Stimulated activated naive CD4-positive, alpha-beta T cell (primary cell): ENCODE measurements around the gene KCNAB1.

ENCODE experiments used
- DNase-seq, 6 experiments: peaks; one replicate each; lab custom pipeline; 2025; lab: John Stamatoyannopoulos, UW

Gene KCNAB1

DNA sequence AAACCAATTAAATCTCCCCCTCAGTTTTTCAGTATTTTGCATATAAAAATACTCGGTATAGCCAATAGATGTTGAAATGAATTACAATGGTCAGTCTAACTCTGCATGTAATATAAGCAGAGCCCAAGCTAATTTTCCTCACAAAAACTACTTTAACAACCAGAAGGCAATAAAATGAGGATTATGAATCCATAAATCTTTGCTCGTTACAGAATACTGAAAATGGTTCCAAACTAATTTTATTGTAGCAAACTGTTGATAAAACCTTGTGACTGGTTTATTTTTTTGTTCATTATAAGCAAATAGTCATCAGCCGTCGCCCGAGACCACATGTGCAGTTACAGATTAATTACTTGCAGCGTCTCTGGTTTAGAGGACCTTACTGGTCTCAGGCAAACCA, 251.3 kb downstream of the KCNAB1 start:
- no peak for DNase-seq

DNA sequence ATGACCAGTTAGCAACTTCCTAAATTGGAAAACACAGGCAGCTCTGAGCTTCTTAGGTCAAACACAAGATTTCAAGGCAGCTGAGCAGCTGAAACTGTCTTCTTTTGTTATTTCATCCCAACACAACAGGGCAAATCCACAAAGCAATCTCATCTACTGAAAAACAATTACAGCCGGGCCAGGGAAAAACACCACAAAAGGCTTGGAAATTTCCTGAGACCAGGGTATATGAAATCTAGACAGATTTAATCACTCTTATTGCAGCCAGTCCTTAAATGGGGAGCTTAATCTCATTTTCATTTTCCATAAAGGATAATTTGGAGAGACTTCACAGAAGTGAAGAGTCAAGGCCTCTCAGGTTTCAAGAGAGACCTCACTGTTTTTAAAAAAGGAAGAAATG, 252.7 kb downstream of the KCNAB1 start:
- DNase-seq: no peak

DNA sequence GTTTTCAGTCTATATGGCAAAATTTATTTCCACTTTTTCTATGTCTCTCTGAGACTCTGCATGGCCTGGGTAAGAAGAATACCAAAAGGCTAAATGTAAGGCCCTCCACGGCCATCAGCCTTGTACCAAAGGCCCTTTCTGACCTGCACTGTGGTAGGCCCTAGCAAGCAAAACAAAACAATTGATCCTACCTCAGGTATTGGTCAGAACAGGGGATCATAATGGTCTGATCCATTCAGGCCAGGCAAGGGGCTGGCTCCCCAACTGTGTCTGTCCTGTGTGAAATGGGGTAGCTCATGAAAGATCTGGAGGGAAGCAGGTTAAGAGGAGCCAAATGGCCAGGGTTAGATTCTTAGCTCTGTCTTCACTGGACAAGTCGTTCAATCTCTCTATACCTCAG, 253.3 kb downstream of the KCNAB1 start:
- no peak for DNase-seq

DNA sequence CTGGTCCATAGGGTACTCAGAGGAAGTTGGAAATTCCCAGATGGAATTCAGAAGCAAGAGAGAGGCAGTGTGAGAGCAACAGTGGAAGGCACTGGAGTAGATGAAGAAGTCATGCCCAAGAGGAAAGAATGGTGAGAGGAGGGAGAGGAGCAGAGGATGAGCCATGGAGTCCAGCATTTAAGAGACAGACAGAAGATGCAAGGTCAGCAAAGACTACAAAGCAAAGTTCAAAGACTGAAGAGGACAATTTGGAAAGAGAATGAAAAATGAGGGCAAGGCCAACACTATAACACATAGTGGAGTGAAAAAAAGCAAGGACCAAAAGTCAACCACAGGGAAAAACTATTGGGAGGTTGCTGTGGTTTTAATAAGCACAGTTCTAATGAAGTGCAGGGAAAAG, 255.8 kb downstream of the KCNAB1 start:
- DNase-seq: no peak

DNA sequence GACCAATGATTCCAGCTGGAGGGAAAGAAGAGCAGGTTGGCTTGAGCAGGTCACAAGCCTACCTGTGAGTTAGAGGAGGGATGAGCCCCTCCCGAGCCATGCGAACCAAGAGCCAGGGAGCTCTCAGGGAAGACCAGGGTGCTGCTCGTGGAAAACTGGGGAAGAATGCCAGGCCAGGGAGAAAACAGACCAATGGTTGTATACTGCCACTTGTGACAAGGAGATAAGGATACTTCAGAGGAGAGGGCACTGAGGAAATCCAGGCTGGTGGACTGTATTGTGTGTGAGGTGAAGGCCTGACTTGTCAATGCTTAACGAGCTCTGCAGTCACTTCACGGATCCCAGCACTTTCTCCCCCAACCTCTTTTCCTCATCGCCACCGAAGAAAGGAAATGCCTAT, 256.9 kb downstream of the KCNAB1 start:
- DNase-seq: no peak

DNA sequence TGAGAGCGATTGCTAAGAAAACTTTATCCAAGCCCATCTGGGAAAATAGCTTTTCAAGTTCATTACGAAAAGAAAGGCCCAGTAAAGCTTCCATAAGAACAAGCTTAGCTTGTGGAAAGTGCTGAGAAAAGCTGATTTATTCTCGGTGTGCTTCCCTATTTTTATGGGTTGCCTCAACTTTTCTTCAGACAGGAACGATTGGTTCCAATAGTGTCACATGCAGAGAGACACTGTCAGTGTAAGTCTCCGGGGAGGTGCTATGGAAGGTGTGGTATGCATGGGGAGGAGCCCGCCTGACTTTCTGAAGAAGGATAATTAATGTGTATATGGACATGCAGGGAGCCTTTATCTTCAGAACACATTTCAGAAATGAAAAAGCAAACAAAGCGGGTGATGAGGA, 257.3 kb downstream of the KCNAB1 start:
- DNase-seq: no peak

DNA sequence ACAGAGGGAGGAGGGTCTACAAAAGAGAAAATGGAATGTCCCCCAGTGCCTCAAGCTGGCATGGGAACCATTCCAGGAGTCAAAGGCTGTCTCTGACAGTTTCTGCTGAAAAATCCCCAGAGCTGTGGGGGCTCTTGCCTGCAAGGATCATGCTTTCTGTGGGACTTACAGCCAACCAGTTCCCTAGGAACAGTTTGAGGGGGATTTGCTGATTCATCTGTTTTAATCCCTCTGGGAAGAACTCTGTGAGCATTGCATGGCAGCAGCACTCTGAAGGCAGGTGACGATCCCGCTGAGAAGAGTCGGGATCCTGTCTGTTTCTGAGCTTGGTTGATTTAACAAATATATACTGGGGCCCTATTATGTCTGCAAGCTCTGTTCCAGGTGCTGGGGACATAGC, 258.5 kb downstream of the KCNAB1 start:
- no peak for DNase-seq

DNA sequence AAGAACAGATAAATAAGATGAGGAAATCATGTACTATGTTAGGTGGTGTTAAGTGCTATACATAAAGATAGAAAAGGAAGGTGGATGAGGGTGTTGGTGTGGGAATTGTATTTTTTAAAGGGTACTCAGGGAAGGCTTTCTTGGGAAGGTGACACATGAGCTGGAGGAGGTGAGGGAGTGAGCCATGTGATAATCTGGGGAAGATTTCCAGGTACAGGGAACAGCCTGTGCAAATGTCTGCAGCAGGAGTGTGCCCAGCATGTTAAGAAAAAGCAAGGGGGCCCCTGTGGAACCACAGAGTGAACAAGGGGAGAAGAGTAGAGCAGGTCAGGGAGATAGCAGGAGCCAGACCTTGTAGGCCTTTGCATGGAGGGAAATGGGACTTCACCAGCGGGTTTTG, 258.9 kb downstream of the KCNAB1 start:
- DNase-seq: no peak

DNA sequence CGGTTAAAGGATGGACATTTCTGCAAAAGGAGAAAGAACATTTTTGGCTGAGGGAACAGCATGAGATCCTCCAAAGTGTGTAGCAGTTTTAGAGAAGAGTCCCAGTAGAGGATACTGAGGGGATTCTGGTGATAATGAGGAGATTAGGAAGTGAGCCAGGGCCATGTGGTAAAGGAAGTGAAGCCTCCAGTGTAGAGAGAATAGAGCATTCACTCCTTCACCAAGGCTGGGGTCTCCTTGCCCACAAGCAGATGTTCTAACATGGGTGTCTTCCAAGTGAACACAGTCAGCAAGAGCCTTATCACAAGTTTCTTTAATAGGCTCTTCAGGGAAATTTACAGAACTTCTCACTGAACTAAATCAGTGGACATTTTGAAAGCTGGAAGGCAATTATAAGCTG, 260.9 kb downstream of the KCNAB1 start:
- no peak for DNase-seq

DNA sequence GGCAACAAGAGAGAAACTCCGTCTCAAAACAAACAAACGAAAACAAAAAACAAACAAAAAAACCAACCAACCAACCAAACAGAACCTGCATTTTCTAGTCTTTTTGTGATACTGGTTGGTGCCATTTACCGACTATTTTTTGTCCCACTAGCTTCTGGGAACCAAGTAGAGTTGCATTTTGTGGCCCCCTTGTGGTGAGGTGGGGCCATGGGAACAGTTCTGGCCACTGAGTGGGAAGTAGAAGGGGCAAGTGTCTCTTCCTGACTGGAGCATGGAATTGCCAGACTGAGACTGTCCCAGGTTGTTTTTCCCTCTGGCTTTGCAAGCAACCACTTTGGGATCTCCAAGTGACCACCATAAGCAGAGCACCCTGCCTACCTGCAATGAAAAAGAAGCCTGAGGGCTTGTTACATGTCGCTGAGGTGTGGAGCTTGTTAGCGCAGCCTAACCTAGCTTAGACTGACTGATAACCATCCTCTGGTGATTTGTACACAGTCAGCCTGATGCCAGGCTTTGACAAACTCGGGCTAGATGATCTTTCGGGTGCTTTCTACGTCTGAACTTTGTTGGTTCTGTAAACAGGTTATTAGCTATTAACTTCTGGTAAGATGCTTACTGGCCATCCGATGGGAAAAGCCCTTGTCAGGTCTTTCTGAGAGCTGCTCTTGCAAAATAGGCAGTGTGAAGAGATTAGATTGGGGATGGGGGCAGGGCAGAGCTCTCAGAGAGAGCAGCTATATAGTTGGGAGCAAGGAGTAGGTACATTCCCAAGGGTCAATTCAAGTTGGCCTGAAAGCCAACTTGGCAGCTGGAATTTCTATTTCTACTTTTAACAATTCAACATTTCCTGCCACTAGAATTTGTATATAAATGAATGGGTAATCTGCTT, 262.3 kb downstream of the KCNAB1 start:
- DNase-seq: no peak

DNA sequence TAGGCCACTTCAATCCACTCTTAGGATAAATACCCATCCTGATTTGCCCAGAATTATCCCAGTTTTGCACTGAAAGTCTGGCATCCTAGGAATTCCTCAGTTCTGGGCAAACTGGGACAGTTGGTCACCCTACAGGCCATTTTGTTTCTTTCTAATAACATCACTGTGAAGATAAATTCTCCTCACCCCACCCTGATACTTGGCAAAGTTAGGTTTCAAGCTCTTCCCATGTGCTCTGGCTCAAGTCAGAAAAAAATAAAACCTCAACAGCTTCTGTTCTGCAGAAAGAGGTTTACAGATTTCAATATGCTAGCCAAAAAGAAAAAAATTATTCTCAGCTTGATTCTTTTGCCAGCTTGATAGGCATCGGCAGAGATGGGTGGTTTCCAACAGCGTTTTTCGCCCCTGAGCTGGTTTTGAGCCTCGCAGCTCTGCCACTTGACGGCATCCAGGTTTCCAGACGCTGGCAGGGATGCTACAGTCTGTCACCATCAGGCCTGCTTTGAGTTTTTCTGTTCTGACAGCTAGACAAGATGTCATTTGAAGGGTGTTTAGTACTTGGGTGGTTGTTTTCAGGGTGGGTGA, 263.2 kb downstream of the KCNAB1 start:
- no peak for DNase-seq

DNA sequence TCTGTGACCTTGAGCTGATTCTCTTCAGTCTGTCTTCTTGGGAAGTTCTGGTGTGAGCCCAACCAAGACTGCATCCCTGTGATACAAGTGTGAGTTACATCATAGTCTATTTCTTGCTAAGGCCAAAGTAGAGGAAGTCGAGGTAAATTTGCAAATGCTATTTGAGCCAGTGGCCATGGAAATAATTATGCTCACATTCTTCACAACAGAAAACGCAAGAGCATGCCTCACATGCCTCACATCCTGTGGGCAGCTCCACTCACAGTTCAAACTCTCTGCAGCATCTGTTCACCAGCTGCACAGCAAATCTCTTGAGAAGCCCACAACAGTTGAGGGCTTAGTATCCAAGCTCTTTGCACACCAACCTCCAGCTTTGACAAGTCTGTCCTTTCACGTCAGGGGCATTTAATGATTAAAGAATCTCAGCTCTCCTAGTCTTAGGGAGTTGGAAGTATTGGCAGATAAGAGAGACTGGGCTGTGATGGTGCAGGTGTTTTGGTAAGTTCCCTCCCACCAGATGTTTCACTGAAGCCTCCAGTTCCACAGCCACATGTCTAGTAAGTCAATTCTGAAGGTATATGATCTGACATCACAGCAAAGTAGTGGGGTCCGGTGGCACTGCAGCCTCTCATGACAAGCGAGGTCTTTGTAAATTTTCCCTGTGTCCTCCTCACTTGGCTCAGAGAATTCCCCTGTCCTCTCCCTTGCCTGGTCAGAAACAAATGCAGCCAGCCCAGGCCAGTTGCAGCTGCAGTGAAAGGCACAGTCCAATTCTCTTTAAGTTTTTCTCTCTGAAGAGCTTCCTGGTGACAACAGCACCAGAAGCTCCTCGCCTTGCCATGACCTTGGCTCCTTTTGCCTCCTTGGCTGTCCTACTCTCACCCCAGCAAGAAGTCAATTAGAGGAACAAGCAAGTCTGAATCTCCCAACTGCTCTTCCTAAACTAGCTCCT, 268.4 kb downstream of the KCNAB1 start:
- DNase-seq: no peak

DNA sequence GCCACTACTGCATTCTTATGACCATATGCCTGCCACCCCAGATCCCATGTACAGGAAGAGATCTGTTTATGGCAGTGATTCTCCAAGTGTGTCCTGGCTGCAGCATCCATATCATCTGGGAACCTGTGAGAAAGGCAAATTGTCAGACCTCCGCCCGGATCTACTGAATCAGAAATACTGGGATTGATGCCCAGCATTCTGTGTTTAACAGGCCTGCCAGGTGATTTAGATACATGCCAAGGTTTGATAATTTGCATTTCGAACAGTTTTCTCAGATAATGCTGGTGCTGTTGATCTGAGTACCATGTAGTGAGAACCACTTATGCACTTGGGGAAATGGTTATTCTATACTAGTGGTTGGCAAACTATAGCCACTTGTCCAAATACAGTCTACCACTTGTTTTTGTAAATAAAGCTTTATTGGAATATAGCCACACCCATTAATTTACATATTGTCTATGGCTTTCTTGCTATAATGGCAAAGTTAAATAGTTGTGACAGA, 269.1 kb downstream of the KCNAB1 start:
- no peak for DNase-seq

DNA sequence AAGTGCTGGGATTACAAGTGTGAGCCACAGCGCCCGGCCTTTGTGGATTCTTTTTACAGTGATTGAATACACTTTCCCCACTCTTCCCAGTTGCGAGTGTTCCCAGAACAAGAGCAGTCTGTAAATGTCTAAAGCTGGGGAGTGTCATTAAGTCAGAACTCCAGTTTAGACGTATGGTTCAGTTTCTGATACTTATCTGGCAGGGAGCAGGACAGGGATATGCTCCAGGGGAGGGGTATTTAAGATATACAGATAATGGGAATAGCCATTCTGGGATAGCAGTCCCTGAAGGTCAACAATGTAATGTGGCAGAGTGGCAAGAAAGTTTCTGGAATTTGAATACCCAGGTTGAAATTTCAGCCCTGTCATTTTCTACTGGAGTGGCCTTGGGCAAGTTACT, 270.5 kb downstream of the KCNAB1 start:
- DNase-seq: no peak

DNA sequence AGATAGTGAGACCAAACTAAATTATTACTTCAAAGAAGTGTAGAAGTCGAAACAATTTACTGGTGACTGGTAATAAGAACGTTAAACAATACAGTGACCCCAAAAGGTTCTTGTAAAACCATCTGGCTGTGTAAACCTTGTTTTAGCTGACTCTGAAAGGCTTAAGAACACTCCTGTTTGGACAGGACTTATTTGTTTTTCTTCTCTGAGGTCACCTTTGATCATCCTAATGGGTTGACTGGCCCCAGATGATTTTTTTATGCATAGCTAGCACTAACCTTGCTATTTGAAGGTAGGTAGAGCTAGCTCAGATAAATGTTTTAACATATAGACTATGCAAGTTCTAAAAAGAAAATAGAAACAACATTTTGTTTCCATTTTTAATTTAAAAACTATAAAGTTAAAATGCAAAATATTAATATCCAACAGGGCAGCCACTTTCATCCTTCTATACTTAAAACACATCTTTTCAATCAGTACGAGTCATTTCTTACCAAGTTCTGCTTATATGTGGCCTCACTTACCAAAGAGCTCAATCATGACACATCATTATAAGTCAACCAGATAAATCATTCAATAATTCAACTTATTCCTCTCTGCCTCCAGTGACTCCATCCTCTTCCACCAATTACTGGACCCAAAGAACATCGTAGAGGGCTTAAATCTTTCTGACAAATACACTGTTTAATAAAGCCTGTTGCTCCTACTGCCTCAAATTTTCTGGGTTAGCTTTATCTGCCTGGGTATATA, 275.8 kb downstream of the KCNAB1 start:
- DNase-seq: no peak

DNA sequence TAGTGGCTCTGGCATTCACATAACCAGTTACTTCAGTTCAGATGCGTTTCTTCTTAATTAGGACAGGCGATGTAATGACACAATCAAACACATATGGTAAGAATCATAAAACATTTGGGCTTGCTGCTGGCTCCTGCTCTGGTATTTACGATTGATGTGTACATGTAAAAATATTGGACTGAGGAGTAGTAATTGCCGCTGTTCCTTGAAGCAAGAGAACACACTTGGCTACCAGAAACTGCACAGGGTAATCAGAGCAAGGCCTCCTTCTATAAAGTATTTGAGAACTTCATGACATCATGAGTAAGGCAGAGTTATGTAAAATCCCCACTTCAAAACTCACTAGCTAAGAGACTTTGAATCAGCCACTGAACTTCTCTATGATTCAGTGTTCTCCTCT, 276.5 kb downstream of the KCNAB1 start:
- no peak for DNase-seq

DNA sequence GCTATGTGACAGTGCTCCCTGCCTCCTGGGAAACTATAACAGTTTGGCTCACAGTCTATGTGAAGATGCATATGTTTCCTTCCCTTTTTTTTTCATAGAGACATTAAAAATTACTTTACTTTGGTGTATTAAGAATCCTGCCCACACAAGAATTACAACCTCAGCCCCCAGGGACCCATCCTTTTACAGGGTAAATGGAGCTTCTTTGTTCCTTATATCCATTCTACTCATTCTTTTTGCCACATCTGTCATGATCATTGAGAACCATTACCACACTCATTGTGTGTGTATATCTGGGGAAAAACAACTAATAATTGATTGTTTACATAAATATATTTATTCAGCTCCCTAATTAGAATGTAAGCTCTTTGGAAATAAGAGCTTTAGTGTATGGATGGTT, 277.2 kb downstream of the KCNAB1 start:
- no peak for DNase-seq

DNA sequence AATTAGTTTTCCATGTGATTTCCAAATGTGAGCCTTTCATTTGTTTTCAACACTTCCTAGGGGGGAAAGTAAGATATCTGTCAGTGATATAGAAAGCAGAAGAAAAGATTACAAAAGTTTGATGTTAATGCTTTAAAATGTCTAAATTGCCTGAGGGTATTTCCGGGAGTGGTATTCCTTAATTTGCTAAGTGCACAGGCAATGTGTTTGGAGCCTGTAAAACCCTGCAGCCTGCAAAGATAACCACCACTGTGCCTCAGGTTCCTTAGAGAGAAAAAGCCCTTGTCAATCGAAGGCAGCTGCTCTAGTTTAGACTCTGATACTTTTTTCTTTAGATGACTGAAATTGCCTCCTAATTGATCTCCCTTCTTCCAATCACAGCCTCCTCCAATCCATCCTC, 279.7 kb downstream of the KCNAB1 start:
- DNase-seq: no peak

DNA sequence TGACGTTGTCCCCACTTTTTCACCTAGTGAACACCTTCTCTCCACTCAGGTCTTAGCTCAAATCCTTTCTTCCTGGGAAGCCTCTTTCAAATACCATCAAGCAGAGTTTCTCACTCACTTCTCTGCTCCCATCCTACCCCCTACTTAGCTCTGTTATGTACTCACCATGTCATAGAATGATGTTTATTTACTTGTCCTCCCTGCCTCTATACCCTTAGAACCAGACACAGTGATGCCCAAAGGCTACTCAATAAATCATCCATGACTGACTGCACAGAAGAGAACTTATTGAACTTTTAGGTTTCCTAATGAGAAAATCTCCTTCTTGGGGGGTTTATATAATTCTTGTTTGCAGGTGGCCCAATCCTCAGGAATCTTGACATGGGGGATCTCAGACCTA, 280.4 kb downstream of the KCNAB1 start:
- DNase-seq: no peak

DNA sequence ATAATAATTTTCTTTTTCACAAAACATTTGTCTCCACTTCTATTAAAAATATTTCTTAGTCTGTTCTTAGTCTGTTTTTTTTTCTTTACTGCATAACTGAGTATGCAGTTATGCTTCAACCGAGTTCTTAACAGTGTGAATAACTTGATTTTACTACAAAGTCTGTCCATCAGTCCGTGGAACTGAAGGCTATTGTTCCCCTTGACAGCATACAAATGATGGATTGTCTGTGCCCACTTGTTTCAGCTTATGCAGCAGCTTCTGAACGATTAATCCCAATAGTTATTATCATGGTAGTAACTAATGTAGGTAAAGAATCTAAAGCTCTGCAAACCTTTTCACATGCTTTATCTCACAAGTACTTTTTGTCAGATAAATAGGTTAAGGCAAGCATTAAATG, 283.8 kb downstream of the KCNAB1 start:
- DNase-seq: no peak

DNA sequence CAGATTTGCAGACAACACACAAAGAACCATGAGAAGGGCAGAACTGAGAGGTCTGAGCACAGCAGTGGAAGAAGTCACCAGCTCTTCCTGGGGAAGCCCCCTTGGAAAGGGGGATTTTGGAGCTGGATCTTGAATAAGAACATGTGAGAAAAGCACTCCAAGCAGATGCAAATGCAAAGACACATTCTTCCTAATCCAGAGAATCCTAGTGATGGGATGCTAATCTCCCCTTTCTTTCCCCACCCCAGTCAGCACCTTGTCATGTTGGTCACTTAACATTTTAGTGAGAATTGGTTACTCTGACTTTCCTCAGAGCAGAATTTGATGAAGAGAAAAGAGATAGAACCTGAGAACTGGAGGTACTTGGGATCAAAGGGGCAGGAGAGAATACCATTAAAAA, 286.0 kb downstream of the KCNAB1 start:
- no peak for DNase-seq
